ENCODE results near the gene CENPU. TPM values are rescaled to one million over a fixed set of nuclear protein-coding genes. Genes with fewer than 3 reads are reported as not detected.

The CENPU gene
- total and polyA plus RNA-seq, 2 of the 8 experiments (the other 6 are each of a cell fraction or from before 2014, with no cell fraction given) = 32.1 to 122 TPM

- Histone ChIP-seq H2BK12ac (ENCODE audit: low read depth, low read length) (no peak overlapping the region), H3K14ac (ENCODE audit: insufficient read length) (no peak overlapping the region), H2BK15ac (ENCODE audit: low read length) (no peak overlapping the region), H4K91ac (replicated peaks; ENCODE audit: insufficient read length, low read length) (no peak overlapping the region), H3K23ac (ENCODE audit: insufficient read length) (no peak overlapping the region), H3K4me3 (ENCODE audit: extremely low read depth in 1 of 4, insufficient read depth in 2 of 4, low read depth in 3 of 4, low read length in 4 of 4) (no peak overlapping the region), H4K5ac (ENCODE audit: insufficient read length, low read depth, low read length) (no peak overlapping the region), H3K27ac (ENCODE audit: low read depth, low read length) (no peak overlapping the region), H3K79me2 (ENCODE audit: control insufficient read depth in 1 of 2, insufficient read depth in 2 of 2, low read length in 2 of 2) (no peaks in the 10 kb centered on the region), H2AK5ac (ENCODE audit: low read depth, low read length) (no peak overlapping the region), H3K79me1 (ENCODE audit: low read depth, low read length) (no peaks in the 10 kb centered on the region), H2AFZ (ENCODE audit: low read length) (no peak overlapping the region), H3K9me3 (ENCODE audit: insufficient read depth in 2 of 2, low read depth in 1 of 2, low read length in 1 of 2) (no peaks in the 10 kb centered on the region), H3K23me2 (ENCODE audit: low read depth, low read length) (no peaks in the 10 kb centered on the region), H3K4me2 (ENCODE audit: insufficient read depth in 1 of 2, low read depth in 2 of 2, low read length in 2 of 2) (no peak overlapping the region), H3K9ac (replicated peaks in 1 of 4; ENCODE audit: extremely low read depth in 1 of 4, low read depth in 3 of 4, low read length in 3 of 4) (no peak overlapping the region), H3K4me1 (replicated peaks in 1 of 4; ENCODE audit: control insufficient read depth in 3 of 4, insufficient read depth in 4 of 4, low read length in 3 of 4) (no peaks in the 10 kb centered on the region), H3K4ac (replicated peaks; ENCODE audit: insufficient read length, low read depth, low read length) (no peak overlapping the region), H3K36me3 (ENCODE audit: control insufficient read depth in 2 of 4, insufficient read depth in 4 of 4, low read length in 3 of 4) (peaks cover 0 to 3% (median 0%) of the 10 kb centered on the region in 4 experiments; a peak in 1 of 8 replicates), H3K27me3 (replicated peaks in 1 of 4; ENCODE audit: control insufficient read depth in 3 of 4, extremely low read depth in 1 of 4, insufficient read depth in 3 of 4, low read length in 3 of 4) (no peaks in the 10 kb centered on the region), H3K18ac (ENCODE audit: extremely low read depth, low read length) (no peak overlapping the region), H3K56ac (replicated peaks; ENCODE audit: insufficient read length, low read depth, low read length) (no peak overlapping the region), H4K20me1 (replicated peaks in 1 of 2; ENCODE audit: control insufficient read depth in 1 of 2, insufficient read depth in 2 of 2, low read length in 2 of 2) (peaks cover 0 to 1% of the 10 kb centered on the region in 2 experiments), H2BK5ac (ENCODE audit: low read depth, low read length) (no peak overlapping the region), H2BK120ac (replicated peaks; ENCODE audit: low read depth, low read length) (no peak overlapping the region), H2BK20ac (ENCODE audit: low read length) (no peak overlapping the region), H4K8ac (ENCODE audit: extremely low read depth, insufficient read depth, low read length) (no peak overlapping the region)
- ChIA-PET POLR2A (ENCODE audit: partially characterized antibody) (no interaction called here), CTCF (ENCODE audit: partially characterized antibody) (interaction anchor here (2.2 kb wide), 1 partner anchor 11 kb away, joined by 5 read pairs; no protein-coding TSS in a partner anchor)
- DNase-seq (ENCODE audit: low read depth in 1 of 2, low spot score in 2 of 2) = no peak
- no peak for FAIRE-seq
- TF ChIP-seq HDAC6 (IDR thresholded peaks at IDR 0.05; ENCODE audit: low read depth, low read length) (no peak), SIRT6 (IDR thresholded peaks at IDR 0.05; ENCODE audit: low read length) (no peak), TAF1 (IDR thresholded peaks at IDR 0.05; ENCODE audit: low read depth, low read length) (no peak), MAX (IDR thresholded peaks at IDR 0.05) (no peak), ZNF274 (IDR thresholded peaks at IDR 0.05; ENCODE audit: borderline replicate concordance, extremely low read depth, low read length) (no peak)
Observed at GRCh38 chr4:184660978-184661377, 72.9 kb downstream of the CENPU start.

Measured in H1 (cell line).